Right lobe of liver (tissue), 4 donors: ENCODE results near the gene TNRC18.
A peak's percentile ranks its signal among the peaks of the same experiment; 100 is the strongest.

Experiments used
- CTCF ChIP-seq, 4 donors: fragments of 200-600 bp in 3 of 4; fragments of 450-650 bp in 1 of 4; IDR thresholded peaks; one replicate each; pipeline versions ENCODE4 v1.5.1 to v1.8.0; 2016 to 2022; ENCODE audit warnings: antibody characterized with exemption in 4 of 4, mild to moderate bottlenecking in 2 of 4
- POLR2A ChIP-seq: fragments of 450-650 bp; IDR thresholded peaks from one replicate; pipeline ENCODE4 v1.6.1; 2017; ENCODE audit warnings: antibody characterized with exemption, mild to moderate bottlenecking
- donor health status: DM: no; HTN: no; CAD: no.
- donor health status: DM: no; HTN: no; CAD: no.
- donor health status: DM: no; HTN: yes; CAD: no.

DNA sequence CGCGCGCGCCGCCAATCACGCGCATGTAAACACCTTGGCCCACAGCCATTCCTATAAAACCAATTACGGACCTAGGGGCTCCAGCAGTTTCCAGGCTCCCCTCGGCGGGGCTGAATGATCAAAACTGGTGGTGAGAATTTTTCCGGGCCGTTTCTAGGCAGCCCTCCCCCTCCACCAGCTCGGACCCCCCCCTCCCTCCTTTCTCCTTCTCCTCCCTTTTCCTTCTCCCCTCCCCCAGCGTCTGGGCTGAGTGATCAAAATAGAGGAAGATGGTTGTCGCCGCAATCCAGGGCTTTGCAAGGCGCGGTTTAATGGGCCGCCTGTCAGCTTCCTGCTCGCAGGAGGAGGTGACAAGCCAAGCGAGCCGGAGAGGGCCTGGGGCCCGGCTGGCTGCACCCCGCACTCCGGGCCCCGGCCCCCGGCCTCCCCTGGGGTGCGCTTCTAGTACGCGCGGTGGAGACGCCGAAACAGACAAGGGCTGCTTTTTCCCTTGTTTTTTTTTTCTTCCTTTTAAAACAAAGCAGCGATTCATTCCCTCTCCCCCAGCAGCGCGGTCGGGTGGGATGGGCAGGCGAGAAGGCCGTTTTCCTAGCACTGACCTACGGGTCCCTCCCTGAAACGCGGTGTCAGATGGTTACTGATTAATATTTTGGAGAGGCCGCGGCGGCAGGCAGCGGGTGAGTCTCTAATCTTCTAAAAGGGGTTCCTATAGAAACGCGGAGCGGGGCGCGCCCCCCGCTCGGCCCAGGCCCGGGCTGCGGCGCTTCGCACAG, 528 bp upstream of the TNRC18 start:
- TF ChIP-seq CTCF (IDR thresholded peaks at IDR 0.05) (no peak), POLR2A (peak; percentile 48)
